IPS-20b (cell line): Measurements from ENCODE around the gene ATRX.
"Not testable (repeated sequence)": the region's sequence is repeated elsewhere in the genome, so short reads cannot be mapped to it uniquely, and the experiment has no call there.

Experiments used
- H3K27ac ChIP-seq: one replicate; pipeline ENCODE4 v1.5.1; 2013; ENCODE audit warnings: low read length
- H3K27me3 ChIP-seq: 2 replicates; pipeline ENCODE4 v1.6.1; 2013; ENCODE audit warnings: mild to moderate bottlenecking, low read length, inconsistent platforms; ENCODE audit not compliant: insufficient read depth
- H3K36me3 ChIP-seq: 2 replicates; pipeline ENCODE4 v1.6.1; 2013; ENCODE audit warnings: low read depth, mild to moderate bottlenecking, inconsistent platforms, low read length, moderate library complexity; ENCODE audit not compliant: insufficient read depth
- H3K4me1 ChIP-seq: 2 replicates; pipeline ENCODE4 v1.6.1; 2013; ENCODE audit warnings: mild to moderate bottlenecking, control low read depth, inconsistent platforms, low read length, moderate library complexity; ENCODE audit not compliant: insufficient read depth
- H3K4me3 ChIP-seq: 2 replicates; pipeline ENCODE4 v1.5.1; 2013; ENCODE audit warnings: mild to moderate bottlenecking, low read length, inconsistent platforms
- H3K9ac ChIP-seq: 2 replicates; pipeline ENCODE4 v1.6.1; 2013; ENCODE audit warnings: low read depth, mild to moderate bottlenecking, inconsistent platforms, low read length, moderate library complexity
- H3K9me3 ChIP-seq: 2 replicates; pipeline ENCODE4 v1.6.1; 2013; ENCODE audit warnings: mild to moderate bottlenecking, low read depth, low read length, inconsistent platforms; ENCODE audit not compliant: insufficient read depth

The ATRX gene

GRCh38 chrX:77723681-77724080, 62.3 kb downstream of the ATRX start:
- Histone ChIP-seq H3K27ac (no peak overlapping the region), H3K4me1 (no peaks in the 10 kb centered on the region), H3K9me3 (no peaks in the 10 kb centered on the region), H3K36me3 (no peaks in the 10 kb centered on the region), H3K9ac (no peak overlapping the region), H3K27me3 (no peaks in the 10 kb centered on the region), H3K4me3 (no peak overlapping the region)

DNA sequence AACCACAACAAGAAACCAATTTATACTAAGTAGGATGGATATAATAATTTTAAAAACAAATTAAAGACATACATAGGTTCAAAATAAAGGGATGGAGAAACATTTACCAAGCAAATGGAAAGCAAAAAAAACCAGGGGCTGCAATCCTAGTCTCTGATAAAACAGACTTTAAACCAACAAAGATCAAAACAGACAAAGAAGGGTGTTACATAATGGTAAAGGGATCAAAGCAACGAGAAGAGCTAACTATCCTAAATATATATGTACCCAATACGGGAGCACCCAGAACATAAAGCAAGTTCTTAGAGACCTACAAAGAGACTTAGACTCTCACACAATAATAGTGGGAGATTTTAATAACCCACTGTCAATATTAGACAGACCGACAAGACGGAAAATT, 66.6 kb downstream of the ATRX start:
- H3K27ac ChIP-seq: no peak overlapping the region
- H3K36me3 ChIP-seq: peaks cover 24% of the 10 kb centered on the region
- no peaks in the 10 kb centered on the region for H3K27me3 ChIP-seq
- no peaks in the 10 kb centered on the region for H3K9me3 ChIP-seq
- no peak overlapping the region for H3K4me3 ChIP-seq
- H3K4me1 ChIP-seq: no peaks in the 10 kb centered on the region
- no peak overlapping the region for H3K9ac ChIP-seq

- H3K9me3 ChIP-seq: no peaks in the 10 kb centered on the region
- H3K4me3 ChIP-seq: no peak overlapping the region
- peaks cover 7% of the 10 kb centered on the region; the same call in 1 of the 2 replicates for H3K36me3 ChIP-seq
- no peak overlapping the region for H3K9ac ChIP-seq
- no peak overlapping the region for H3K27ac ChIP-seq
- H3K27me3 ChIP-seq: no peaks in the 10 kb centered on the region
- no peaks in the 10 kb centered on the region for H3K4me1 ChIP-seq
Measured at GRCh38 chrX:77704881-77705280, 81.1 kb downstream of the ATRX start.

GRCh38 chrX:77698242-77698641, 87.8 kb downstream of the ATRX start:
- Histone ChIP-seq H3K4me1 (no peaks in the 10 kb centered on the region), H3K4me3 (no peak overlapping the region), H3K27me3 (no peaks in the 10 kb centered on the region), H3K9me3 (no peaks in the 10 kb centered on the region), H3K36me3 (peaks cover 53% of the 10 kb centered on the region), H3K9ac (no peak overlapping the region), H3K27ac (no peak overlapping the region)

- H3K36me3 ChIP-seq: peaks cover 71% of the 10 kb centered on the region
Measured at GRCh38 chrX:77694491-77694890, 91.5 kb downstream of the ATRX start.

DNA sequence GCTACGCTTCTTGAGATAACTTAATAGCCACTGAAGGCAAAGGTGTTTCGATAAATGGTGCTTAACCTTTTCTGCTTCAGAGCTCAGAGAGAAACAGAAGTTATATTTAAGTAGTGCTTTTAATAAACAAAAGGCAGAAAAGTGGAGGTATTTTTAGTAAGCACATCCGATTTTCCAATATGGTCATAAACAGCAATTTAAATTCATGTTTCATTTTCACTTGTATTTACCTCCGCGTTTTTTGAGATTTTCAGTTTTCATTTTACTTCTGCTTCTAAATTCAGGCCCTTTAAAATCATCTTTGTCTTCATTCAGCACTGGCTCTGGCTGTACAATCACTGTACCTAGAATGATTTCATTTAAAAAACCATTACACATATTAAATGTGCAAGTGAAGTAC, 92.4 kb downstream of the ATRX start:
- no peaks in the 10 kb centered on the region for H3K27me3 ChIP-seq
- no peak overlapping the region for H3K9ac ChIP-seq
- no peak overlapping the region for H3K4me3 ChIP-seq
- H3K9me3 ChIP-seq: no peaks in the 10 kb centered on the region
- peaks cover 75% of the 10 kb centered on the region for H3K36me3 ChIP-seq
- H3K27ac ChIP-seq: no peak overlapping the region
- H3K4me1 ChIP-seq: no peaks in the 10 kb centered on the region

More at GRCh38 chrX:77694491-77694890, 91.5 kb downstream of the ATRX start:
- Histone ChIP-seq H3K27me3 (no peaks in the 10 kb centered on the region), H3K27ac (no peak overlapping the region), H3K4me3 (no peak overlapping the region), H3K9me3 (no peaks in the 10 kb centered on the region), H3K4me1 (no peaks in the 10 kb centered on the region), H3K9ac (no peak overlapping the region)

GRCh38 chrX:77691916-77692315, 94.1 kb downstream of the ATRX start:
- Histone ChIP-seq H3K9me3 (no peaks in the 10 kb centered on the region), H3K4me1 (no peaks in the 10 kb centered on the region), H3K36me3 (peaks cover 71% of the 10 kb centered on the region), H3K27ac (no peak overlapping the region), H3K4me3 (no peak overlapping the region), H3K27me3 (no peaks in the 10 kb centered on the region), H3K9ac (no peak overlapping the region)

GRCh38 chrX:77689376-77689775, 96.6 kb downstream of the ATRX start:
- Histone ChIP-seq H3K4me3 (no peak overlapping the region), H3K9me3 (no peaks in the 10 kb centered on the region), H3K36me3 (peaks cover 61% of the 10 kb centered on the region), H3K9ac (no peak overlapping the region), H3K27me3 (no peaks in the 10 kb centered on the region), H3K27ac (no peak overlapping the region), H3K4me1 (no peaks in the 10 kb centered on the region)

DNA sequence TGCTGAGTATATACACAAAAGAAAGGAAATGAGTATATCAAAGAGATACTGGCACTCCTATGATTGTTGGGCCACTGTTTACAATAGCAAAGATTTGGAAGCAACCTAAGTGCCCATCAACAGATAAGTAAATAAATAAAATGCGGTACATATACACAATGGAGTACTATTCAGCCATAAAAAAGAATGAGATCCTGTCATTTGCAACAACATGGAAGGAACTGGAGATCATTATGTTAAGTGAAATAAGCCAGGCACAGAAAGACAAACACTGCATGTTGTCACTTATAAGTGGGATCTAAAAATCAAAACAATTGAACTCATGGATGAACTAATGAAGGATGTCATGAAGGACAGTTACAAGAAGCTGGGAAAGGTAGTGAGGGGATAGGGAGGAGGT, 100.3 kb downstream of the ATRX start:
- H3K9me3 ChIP-seq, H3K9ac ChIP-seq, H3K4me3 ChIP-seq, H3K27ac ChIP-seq, H3K4me1 ChIP-seq, H3K27me3 ChIP-seq: not testable (repeated sequence)
- peaks cover 70% of the 10 kb centered on the region for H3K36me3 ChIP-seq

DNA sequence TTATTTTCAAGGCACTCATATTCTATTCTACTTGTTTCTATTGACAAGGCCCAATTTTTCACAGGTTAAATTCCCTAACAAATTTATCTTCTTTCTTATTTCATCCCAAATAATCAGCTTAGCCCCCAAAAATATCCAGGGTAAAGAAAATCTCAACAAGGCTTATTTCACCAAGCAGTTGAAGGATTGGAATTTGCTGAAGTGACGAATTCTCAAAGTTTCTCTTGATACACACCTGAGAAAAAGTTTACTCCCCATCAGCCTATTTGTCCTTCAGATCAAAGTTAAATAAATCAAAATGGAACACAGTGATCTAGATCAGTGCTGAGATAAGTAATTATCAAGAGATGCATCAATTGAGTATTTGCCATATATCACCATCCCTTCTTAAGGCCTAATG, 106.9 kb downstream of the ATRX start:
- Histone ChIP-seq H3K4me3 (no peak overlapping the region), H3K9me3 (no peaks in the 10 kb centered on the region), H3K9ac (no peak overlapping the region), H3K27ac (no peak overlapping the region), H3K36me3 (peaks cover 52% of the 10 kb centered on the region), H3K27me3 (no peaks in the 10 kb centered on the region), H3K4me1 (no peaks in the 10 kb centered on the region)

DNA sequence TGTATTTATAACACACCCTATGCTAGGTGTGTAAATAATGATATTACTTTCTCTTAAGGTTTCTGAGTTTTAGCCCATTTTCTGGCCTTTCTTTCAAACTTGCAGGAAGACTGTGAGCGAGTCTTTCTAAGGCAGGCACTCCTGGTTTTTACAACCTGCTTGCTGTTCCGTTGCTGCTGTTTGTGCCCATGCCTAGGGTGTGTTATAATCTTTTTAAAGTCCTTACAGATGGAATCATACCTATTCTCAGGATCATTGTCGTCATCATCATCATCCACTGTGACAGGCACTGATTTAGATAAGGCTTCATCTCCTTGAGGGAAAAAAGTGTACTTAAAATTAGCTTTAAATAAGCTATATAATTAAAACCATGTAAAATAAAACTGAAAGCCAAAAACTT, 110.0 kb downstream of the ATRX start:
- Histone ChIP-seq H3K27me3 (no peaks in the 10 kb centered on the region), H3K4me3 (no peak overlapping the region), H3K27ac (no peak overlapping the region), H3K4me1 (no peaks in the 10 kb centered on the region), H3K36me3 (peaks cover 21% of the 10 kb centered on the region), H3K9me3 (no peaks in the 10 kb centered on the region), H3K9ac (no peak overlapping the region)

DNA sequence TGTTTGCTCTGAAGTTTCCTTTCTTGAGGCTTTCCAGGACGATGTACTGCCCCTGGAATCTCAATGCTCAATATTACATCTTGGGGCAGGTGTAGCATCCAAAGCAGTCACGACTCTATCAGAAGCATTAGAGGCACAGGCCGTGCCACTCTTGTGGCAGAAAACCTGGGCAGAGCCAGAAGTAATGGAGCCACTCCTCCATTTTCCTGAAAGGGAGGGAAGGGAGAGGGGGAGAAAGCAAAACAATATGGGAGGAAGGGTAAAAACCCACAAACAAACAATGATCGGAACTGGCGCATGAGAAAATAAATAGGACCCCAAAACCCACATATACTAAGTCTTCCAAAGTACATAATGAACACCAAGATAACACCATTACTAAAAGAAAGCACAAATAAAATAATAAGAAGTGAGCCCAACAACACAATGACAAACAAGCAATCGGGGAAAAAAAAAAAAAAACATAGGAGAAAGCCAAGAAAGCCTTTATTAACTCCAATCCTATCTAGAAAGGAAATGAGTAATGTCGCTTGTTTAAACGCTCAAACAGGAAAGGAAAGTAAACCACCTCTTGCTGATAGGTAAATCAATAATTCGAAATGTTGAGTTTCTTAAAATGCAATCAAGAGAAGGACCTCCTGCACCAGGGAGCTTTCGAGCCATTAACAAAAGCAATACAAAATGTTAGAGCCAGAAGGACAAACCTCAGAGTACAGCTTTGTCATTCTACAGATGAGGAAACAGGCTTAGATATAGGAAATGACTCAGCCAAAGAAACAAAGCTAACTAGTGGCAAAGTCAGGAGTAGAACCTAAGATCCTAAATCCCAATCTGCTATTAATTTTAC, 117.4 kb downstream of the ATRX start:
- Histone ChIP-seq H3K9ac (no peak overlapping the region), H3K4me1 (no peaks in the 10 kb centered on the region), H3K27me3 (no peaks in the 10 kb centered on the region), H3K9me3 (no peaks in the 10 kb centered on the region), H3K27ac (no peak overlapping the region), H3K36me3 (peaks cover 25% of the 10 kb centered on the region), H3K4me3 (no peak overlapping the region)
